ENCODE measurements around the gene NFS1. TPM values are rescaled to one million over a fixed set of nuclear protein-coding genes. Genes with fewer than 3 reads are reported as not detected.
"Not testable (repeated sequence)": the region's sequence is repeated elsewhere in the genome, so short reads cannot be mapped to it uniquely, and the experiment has no call there.

NFS1 gene
- total and polyA plus RNA-seq, 2 experiments from 2014 or later, result 38.1 to 48.5 TPM

- Histone ChIP-seq H3K9me3 (ENCODE audit: low read depth) (no peaks in the 10 kb centered on the region), H3K4me3 (no peak overlapping the region), H3K4me1 (ENCODE audit: insufficient read depth) (no peaks in the 10 kb centered on the region), H4K20me1 (ENCODE audit: insufficient read depth, poor library complexity, severe bottlenecking) (peaks cover 99% of the 10 kb centered on the region), H3K4me2 (no peak overlapping the region), H3K36me3 (replicated peaks; ENCODE audit: insufficient read depth, low read depth) (peaks cover 15% of the 10 kb centered on the region), H3K79me2 (peaks cover 100% of the 10 kb centered on the region), H3K27me3 (no peaks in the 10 kb centered on the region), H2AFZ (no peak overlapping the region), H3K9me2 (replicated peaks; ENCODE audit: insufficient read depth) (no peaks in the 10 kb centered on the region), H3K27ac (no peak overlapping the region)
- no peak for DNase-seq (ENCODE audit: low spot score)
- TF ChIP-seq, protein P1, sequence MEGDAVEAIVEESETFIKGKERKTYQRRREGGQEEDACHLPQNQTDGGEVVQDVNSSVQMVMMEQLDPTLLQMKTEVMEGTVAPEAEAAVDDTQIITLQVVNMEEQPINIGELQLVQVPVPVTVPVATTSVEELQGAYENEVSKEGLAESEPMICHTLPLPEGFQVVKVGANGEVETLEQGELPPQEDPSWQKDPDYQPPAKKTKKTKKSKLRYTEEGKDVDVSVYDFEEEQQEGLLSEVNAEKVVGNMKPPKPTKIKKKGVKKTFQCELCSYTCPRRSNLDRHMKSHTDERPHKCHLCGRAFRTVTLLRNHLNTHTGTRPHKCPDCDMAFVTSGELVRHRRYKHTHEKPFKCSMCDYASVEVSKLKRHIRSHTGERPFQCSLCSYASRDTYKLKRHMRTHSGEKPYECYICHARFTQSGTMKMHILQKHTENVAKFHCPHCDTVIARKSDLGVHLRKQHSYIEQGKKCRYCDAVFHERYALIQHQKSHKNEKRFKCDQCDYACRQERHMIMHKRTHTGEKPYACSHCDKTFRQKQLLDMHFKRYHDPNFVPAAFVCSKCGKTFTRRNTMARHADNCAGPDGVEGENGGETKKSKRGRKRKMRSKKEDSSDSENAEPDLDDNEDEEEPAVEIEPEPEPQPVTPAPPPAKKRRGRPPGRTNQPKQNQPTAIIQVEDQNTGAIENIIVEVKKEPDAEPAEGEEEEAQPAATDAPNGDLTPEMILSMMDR (IDR thresholded peaks at IDR 0.05; ENCODE audit: poor library complexity), result no peak
- TF ChIP-seq EZH2phosphoT487 (IDR thresholded peaks at IDR 0.05; ENCODE audit: low read depth, severe bottlenecking, unreplicated experiment) (no peak), EZH2 (IDR thresholded peaks at IDR 0.05; ENCODE audit: borderline replicate concordance) (no peak)
- 82% methylated on average over 13 of the region's 13 CpGs for WGBS (ENCODE audit: low lambda C conversion rate, missing lambda C conversion rate)
Measured at GRCh38 chr20:35724321-35725230, 25.4 kb upstream of the NFS1 start.

DNA sequence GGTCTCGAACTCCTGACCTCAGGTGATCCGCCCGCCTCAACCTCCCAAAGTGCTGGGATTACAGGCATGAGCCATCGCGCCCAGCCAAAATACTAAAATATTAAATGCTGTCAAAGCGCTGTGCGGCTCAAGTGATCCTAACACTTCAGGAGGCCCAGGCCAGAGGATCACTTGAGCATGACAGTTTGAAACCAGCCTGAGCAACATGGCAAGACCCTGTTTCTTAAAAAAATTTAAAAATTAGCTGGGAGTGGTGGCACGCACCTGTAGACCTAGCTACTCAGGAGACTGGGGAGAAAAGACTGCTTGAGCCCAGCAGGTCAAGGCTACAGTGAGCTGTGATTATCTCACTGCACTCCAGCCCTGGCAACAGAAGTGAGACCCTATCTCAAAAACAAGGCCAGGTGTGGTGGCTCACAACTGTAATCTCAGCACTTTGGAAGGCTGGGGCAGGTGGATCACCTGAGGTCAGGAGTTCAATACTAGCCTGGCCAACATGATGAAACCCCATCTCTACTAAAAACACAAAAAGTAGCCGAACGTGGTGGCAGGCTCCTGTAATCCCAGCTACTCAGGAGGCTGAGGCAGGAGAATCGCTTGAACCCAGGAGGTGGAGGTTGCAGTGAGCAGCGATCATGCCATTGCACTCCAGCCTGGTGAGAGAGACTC, 24.6 kb upstream of the NFS1 start:
- H4K20me1 ChIP-seq (ENCODE audit: insufficient read depth, poor library complexity, severe bottlenecking), result peaks cover 99% of the 10 kb centered on the region
- H3K4me1 ChIP-seq (ENCODE audit: insufficient read depth); H3K4me2 ChIP-seq; H3K27ac ChIP-seq; H3K4me3 ChIP-seq; H3K9me2 ChIP-seq (replicated peaks; ENCODE audit: insufficient read depth); H3K27me3 ChIP-seq; H2AFZ ChIP-seq; H3K9me3 ChIP-seq (ENCODE audit: low read depth); DNase-seq (ENCODE audit: low spot score): not testable (repeated sequence)
- 97% methylated on average over 12 of the region's 12 CpGs for WGBS (ENCODE audit: low lambda C conversion rate, missing lambda C conversion rate)
- H3K79me2 ChIP-seq, result peaks cover 100% of the 10 kb centered on the region
- H3K36me3 ChIP-seq (replicated peaks; ENCODE audit: insufficient read depth, low read depth), result peaks cover 15% of the 10 kb centered on the region

GRCh38 chr20:35723275-35723639, 24.1 kb upstream of the NFS1 start:
- peaks cover 99% of the 10 kb centered on the region for H4K20me1 ChIP-seq (ENCODE audit: insufficient read depth, poor library complexity, severe bottlenecking)
- H3K27me3 ChIP-seq; DNase-seq (ENCODE audit: low spot score); H3K27ac ChIP-seq; H3K4me3 ChIP-seq; H3K4me1 ChIP-seq (ENCODE audit: insufficient read depth); H3K9me2 ChIP-seq (replicated peaks; ENCODE audit: insufficient read depth); H3K4me2 ChIP-seq; H2AFZ ChIP-seq; H3K9me3 ChIP-seq (ENCODE audit: low read depth): not testable (repeated sequence)
- H3K36me3 ChIP-seq (replicated peaks; ENCODE audit: insufficient read depth, low read depth), result peaks cover 15% of the 10 kb centered on the region
- peaks cover 100% of the 10 kb centered on the region for H3K79me2 ChIP-seq
- 95% methylated on average over 4 of the region's 4 CpGs for WGBS (ENCODE audit: low lambda C conversion rate, missing lambda C conversion rate)

DNA sequence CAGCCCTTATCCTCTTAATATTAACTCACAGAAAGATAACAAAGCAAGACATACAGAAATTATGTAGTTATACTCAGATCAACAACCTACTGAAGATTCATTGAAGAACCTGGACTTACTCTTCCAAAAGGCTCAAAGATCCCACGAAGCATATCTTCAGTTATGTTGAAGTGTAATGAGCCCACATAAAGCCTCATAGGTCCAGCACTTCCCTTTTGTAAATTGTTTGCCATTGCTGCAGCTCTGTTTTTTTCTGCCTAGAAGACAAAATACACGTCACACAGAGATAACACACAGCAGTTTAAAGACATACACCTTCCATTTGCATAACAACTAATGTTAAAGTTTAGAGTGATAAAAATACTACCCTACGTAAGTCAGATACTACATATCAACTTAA, 22.5 kb upstream of the NFS1 start:
- Histone ChIP-seq H4K20me1 (ENCODE audit: insufficient read depth, poor library complexity, severe bottlenecking) (peaks cover 100% of the 10 kb centered on the region), H3K9me3 (ENCODE audit: low read depth) (no peaks in the 10 kb centered on the region), H3K4me3 (no peak overlapping the region), H3K79me2 (peaks cover 100% of the 10 kb centered on the region), H3K4me1 (ENCODE audit: insufficient read depth) (no peaks in the 10 kb centered on the region), H3K4me2 (no peak overlapping the region), H3K36me3 (replicated peaks; ENCODE audit: insufficient read depth, low read depth) (peaks cover 14% of the 10 kb centered on the region), H3K27me3 (no peaks in the 10 kb centered on the region), H3K9me2 (replicated peaks; ENCODE audit: insufficient read depth) (no peaks in the 10 kb centered on the region), H3K27ac (no peak overlapping the region), H2AFZ (no peak overlapping the region)
- WGBS (ENCODE audit: low lambda C conversion rate, missing lambda C conversion rate), result 90% methylated on average over 3 of the region's 3 CpGs
- TF ChIP-seq EZH2 (IDR thresholded peaks at IDR 0.05; ENCODE audit: borderline replicate concordance), result no peak
- TF ChIP-seq, protein P1 (IDR thresholded peaks at IDR 0.05; ENCODE audit: poor library complexity), result no peak
- no peak for TF ChIP-seq EZH2phosphoT487 (IDR thresholded peaks at IDR 0.05; ENCODE audit: low read depth, severe bottlenecking, unreplicated experiment)
- DNase-seq (ENCODE audit: low spot score), result no peak
